ENCODE measurements around the gene TTC23L.
"Not testable (repeated sequence)": the region's sequence is repeated elsewhere in the genome, so short reads cannot be mapped to it uniquely, and the experiment has no call there.

Gene TTC23L, protein sequence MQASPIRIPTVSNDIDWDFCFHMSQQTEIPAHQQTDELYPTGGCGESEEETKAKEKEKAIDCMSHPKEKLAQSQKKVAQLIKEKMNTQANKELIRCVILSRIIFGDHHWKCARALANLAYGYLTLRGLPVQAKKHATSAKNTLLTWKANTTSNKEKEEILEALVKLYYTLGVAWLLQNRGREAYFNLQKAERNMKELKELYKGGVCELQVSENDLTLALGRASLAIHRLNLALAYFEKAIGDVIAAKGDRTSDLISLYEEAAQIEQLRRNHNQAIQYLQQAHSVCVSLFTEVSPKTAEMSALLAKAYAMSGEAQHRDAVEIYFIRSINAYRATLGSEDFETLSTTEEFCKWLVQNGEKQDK

DNA sequence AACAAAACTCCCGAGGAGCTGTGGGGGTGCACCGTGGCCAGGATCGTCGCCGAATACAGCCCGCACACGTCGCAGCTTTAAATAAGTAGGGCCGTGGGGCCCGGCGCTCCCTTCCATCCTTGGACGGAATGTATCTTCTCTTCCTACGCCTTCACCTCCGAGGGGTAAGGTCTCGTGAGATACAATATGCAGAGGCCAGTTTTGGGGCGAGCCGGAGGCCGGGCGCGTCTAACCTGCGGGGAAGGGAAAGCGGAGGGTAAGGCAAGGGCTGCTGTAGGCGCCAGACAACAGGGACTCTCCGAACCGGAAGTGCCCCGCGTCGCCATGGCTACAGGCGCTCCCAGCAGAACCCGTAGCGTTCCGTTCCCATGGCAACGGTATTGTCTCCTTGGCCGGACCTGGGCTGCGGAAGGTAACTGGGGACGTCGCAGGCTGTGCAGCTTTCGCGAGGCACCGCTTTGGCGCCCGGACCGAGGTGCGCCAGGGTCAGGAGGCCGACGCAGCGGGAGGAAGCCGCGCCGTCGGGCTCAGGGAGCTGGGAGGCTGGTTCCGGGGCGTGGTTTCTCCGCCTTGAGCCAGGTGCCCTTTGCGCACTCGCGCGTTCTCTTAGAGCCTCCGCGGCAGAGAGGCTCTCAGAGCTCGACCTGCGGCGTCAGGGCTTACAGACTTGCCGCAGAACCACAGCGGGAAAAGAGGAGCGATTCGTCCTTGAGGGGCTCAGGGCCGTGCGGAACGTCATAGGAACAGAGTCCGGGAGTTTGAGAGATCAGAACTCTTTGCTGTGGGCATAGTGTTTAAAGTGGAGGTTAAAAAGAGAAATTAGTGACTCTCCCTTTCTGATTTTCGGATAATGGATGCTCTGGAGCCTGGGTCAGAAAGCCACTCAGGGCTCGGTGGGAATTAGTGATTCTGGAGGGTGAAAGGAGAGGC, at the start of gene TTC23L:
TSS of gene TTC23L (plus strand) at position 380 of the 930 bp plus-strand sequence. CDS start 1,508 bp downstream, outside the sequence.
- peak; percentile 85 for DNase-seq

DNA sequence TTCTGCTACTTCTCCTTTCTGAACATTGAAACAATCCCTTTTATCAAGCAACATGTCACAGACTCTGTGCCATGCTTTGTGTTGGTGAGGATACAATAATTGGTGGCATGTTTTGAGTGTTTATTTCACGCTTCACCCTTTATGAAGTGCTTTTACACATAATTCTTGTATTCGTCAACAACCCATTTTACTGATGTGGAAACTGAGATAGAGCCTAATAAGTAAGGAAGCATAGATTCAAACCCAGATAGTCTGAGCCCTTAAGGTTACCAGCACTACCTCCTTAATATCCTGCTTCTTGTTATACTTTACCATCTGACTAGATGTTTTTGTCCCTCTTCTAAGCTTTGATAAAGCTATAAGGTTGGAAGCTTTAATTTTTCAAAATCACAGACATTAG, 49.3 kb upstream of the TTC23L start:
- no peak for DNase-seq

DNA sequence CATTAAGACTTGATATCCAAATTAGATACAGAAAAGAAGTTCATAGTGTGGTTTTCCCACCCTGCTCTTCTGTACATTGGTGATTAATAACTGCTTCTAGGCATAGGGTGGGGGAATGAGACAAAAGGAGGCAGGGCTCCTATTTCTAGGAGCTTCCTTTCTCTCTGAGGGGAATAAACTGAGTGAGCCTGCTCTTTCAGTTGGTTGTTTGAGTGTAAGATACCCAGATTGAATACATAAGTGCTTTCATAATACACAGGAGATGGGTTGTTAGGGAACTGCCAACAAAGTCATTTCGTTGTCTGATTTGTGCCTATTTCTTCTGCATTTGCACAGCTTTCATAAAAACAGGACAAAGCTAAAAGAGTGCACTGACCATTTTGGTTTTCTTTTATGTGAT, 48.9 kb upstream of the TTC23L start:
- no peak for DNase-seq

DNA sequence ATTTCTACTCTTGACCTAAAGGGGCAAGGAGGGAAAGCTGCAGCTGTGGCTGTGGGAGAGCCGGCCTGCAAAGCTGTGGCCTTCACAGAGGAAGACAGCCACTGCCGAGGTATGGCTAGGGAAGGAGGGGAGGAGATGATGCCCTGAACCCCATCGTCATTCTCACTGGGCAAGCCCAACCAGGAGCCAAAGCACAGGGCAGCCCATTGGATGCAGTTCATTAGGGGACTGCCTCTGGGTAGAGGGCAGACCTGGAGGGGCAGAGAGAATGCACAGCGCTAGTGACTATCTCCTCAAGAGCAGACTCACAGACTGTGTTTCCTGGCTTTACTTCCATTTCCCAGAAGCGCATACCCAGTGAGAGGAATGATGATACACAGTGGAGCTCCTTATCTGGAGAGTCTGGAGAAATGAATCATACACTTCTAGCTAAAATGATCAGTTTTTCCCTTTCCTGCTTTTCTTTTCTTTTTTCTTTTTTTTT, 47.2 kb upstream of the TTC23L start:
- DNase-seq = no peak

DNA sequence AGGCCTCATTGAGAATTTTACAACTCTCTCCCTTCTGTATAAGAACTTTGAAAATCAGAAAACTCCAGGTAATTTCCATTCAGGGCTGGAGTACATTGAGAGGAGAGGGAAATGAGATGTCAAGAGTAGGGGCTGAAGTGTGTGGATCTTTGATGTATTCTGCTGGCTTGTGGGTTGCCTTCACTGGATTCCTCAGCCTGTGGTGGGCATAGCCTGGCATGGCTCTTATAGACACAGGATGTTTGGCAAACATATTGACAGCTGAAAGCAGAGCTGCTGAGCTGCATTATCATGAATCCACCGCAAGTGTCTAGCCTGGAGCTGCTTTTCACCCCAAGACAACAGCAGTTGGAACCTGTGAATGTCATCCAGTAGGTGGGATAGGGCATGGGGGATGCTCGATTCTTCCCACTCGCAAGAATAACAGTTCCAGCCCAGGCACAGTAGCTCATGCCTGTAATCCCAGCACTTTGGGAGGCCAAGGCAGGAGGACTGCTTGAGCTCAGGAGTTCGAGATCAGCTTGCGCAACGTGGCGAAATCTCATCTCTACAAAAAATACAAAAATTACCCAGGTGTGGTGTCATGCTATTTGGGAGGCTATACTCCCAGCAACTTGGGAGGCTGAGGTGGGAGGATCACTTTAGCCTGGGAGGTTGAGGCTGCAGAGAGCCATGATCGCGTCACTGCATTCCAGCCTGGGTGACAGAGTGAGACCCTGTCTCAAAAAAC, 36.0 kb upstream of the TTC23L start:
- DNase-seq = no peak

DNA sequence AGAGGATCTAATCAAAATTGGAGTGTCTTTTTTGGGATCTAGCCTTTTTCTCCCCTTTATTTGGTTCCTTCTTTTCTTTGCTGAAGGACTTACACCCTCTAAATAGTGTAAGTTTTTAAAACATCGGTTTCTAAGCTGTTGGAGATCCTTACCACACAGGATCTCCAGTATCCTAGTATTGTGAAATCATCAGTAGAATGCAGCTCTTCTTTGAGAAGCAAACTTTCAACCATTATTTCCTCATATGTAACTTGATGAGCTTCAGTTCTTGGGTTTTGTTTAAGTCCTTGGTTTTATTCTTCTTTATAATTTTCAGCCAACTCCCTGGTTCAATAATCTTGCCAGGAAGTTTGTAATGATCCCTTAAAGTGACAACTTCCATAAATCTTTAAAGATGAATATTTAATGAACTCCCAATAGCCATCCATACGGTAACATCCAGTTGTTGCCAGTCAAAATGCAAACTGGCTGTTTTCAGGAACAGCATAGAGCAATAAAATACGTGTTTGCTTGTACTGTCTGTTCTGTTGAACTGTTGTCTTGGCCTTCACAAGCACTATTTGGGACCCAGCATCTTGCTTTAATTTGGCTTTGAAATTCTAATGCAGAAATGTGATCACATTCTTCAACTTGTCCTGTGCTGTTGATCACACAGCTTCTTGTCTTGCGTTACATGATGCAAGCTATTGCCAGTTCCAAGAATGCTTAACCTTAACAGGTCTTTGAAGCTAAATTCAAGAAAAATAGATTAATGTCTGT, 34.8 kb upstream of the TTC23L start:
- DNase-seq = no peak

DNA sequence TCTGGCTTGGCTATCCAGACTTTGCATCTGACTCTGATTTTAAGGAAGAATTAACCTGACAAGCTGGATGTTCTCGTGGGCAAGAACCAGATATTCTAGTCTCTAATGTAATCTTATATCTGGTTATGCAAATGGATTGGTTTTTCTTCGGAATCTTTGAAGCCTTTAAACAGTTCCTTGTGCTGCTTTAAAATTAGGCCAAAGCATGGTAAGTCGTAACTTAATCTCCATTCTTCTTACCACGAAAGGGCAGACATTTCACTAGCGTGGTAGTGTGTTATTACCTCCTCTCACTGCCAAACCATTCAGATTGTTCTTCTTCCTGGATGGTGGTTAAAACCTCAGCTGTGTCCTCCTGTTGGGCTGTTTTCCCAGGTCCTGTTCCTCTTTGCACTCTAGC, 34.1 kb upstream of the TTC23L start:
- no peak for DNase-seq

DNA sequence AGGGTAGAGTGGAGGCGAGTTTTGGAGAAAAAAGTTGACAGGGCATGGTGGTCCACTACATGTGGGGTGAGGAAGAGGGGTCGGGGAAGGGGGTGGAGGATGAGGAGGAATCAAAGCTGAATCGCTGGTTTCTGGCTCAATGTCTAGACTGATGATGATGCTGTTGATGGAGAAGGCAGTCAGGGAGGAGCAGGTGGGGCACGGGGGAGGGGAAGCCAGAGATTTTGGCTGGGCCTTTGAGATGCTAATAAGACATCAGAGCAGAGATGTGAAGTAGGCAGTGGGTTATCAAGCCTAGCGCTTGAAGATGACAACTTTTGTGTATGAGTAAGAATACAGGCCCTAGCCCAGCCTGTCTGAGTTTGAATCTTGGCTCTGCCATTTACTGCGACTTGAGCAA, 32.4 kb upstream of the TTC23L start:
- DNase-seq = no peak

DNA sequence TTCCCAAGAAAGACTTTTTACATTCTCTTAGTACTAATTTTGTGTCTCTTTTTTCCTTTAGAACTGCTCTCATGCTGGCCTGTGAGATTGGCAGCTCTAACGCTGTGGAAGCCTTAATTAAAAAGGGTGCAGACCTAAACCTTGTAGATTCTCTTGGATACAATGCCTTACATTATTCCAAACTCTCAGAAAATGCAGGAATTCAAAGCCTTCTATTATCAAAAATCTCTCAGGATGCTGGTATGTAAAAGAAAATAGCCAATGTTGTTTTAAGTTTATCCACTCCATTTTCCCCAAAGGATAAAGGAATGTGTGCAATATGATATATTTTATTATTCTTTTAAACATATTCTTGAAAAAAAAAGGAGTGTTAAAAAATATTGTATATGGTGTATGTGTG, 27.3 kb upstream of the TTC23L start:
- no peak for DNase-seq

DNA sequence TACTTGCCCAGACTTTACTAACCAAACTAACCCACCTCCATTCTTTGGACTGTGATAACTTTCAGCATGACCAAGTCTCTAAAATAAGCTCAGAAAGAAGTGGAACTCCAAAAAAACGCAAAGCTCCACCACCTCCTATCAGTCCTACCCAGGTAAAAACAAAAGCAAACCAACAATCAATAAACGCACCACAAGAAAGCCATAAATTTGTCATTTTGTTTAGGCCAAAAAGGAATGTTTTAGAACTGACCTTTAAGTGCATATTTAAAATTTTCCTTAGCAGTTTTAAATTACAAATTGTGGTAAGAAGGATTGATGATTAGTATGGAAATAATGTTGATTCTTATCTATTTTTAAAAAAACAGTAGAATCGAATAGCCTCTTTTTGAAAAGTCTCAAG, 25.5 kb upstream of the TTC23L start:
- DNase-seq = no peak

DNA sequence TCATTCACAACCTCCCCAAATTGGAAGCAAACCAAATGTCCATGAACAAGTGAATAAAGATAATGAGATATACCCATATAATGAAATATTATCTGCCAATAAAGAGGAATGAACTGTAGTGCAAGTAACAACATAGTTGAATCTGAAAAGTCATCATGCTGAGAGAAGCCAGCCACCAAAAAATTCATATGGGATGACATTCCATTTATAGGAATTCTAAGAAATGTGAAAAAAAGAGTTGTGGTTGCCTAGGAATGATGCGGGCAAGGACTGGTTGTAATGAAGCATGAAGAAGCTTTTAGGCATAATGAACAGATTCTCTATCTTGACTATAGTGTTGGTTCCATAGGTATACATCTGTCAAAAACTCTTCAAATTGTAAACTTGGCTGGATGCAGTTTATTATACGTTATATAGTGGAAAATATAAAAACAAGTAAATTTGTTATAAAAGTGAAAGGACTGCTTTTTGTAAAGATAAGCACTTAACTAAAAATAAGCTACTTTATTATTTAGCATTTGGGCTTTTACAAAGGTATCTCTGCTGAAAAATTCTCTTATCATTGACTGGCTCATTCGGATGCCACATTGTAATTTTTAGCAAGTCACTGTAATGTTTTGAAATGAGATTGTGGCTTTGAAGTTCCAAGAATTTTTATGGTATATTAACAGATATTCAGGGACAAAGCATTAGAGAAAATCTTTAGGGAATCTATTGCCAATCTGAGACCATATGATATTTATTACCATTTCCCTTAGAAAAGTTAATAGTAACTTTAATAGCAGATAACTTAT, 21.2 kb upstream of the TTC23L start:
- DNase-seq = no peak

DNA sequence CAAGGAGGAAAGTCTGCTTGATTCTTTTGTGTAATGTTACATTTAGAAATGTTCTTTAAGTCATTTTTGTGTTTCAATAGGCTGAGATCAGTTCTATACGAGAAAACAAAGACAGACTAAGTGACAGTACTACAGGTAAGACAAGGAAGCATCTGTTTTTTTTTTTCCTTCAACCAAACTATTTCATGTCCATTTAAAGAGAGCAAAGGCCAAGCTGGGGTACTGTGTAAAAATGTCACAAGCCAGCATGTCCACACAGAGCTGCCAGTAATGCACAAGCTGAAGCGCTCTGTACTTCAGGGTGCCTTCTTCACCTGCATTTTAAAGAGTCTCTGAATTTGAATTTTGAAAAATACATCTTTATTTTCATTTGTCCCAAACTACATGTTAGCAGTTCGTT, 20.2 kb upstream of the TTC23L start:
- no peak for DNase-seq

DNA sequence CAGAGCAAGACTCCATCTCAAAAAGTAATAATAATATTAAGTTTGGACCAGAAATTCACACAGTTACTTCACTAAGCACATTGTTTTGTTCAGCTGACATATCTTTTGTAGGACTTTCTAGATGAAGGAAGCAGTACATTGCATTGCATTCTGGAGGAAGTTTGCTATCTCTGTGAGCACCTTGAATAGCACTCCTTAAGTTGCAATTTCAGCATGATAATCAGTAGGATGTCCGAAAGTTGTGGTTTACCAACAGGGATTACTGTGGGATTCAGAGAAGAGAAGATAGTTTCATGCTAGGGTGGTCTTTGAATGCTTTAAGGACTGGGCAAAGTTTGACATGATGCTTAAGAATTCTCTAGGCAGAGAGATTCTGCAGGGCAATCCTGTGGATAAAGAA, 18.4 kb upstream of the TTC23L start:
- no peak for DNase-seq

DNA sequence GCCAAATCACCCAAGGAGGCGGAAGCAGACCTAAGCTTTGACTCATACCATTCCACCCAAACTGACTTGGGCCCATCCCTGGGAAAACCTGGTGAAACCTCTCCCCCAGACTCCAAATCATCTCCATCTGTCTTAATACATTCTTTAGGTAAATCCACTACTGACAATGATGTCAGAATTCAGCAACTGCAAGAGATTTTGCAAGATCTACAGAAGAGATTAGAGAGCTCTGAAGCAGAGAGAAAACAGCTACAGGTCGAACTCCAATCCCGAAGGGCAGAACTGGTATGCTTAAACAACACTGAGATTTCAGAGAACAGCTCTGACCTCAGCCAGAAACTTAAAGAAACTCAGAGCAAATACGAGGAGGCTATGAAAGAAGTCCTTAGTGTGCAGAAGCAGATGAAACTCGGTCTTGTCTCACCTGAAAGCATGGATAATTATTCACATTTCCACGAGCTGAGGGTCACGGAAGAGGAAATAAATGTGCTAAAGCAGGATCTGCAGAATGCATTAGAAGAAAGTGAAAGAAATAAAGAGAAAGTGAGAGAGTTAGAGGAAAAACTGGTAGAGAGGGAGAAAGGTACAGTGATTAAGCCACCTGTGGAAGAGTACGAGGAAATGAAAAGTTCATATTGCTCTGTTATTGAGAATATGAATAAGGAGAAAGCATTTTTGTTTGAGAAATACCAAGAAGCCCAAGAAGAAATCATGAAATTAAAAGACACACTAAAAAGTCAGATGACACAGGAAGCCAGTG, 15.8 kb upstream of the TTC23L start:
- no peak for DNase-seq

DNA sequence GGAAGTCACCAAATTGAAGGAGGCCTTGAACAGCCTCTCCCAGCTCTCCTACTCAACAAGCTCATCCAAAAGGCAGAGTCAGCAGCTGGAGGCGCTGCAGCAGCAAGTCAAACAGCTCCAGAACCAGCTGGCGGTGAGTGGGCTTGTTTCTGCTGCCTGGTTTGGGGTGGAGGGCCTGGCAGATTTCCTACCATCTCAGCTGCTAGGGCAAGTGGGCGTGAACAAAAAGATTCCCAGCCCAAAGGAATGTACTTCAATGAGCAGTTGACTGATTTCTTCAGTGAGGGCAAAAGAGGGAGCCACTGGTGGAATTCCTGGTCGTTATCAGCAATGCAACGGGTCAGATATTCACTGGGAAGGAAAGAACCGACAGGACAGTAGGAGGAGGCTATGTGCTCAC, 12.6 kb upstream of the TTC23L start:
- DNase-seq = no peak

DNA sequence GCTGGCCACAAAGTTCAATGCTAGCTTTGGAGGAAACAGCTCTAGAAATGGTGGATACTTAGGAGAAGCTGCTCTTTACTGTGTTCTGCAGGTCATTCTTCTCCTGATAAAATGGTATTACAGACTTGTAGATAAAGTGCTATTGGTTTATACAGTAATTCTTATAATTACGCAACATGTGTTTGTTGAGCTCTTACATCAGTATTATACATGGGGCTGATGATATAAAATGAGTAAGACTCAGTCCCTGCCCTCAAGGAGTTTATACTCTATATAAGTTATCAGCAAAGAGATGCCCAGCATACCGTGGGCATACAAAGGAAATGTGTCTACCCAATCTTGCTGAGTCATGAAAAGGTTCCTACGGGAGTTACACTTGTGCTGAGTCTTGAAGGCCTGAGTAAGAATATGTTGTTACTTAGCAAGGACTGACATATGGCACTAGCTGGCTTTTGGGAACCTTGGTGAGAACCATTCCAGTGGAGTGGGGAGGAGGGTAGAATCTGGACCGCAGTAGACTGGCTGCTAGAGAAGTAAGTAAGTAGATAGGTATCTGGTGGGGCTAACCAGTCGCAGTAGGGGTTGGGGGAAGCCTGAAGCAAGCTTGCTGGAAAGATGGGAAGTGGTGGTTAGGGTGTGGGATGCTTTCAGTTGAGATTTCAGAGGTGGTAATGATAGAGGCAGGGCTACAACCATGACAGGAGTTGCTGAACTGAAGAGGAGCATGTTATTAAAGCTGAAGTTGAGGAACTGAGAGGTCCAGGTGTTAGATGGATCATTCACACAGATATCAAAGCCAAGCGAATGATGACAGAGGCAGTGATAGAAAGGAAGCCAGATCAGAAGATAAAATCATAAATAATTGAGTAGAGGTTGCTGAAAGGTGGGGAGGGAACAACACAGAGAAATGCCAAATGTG, 11.1 kb upstream of the TTC23L start:
- no peak for DNase-seq

DNA sequence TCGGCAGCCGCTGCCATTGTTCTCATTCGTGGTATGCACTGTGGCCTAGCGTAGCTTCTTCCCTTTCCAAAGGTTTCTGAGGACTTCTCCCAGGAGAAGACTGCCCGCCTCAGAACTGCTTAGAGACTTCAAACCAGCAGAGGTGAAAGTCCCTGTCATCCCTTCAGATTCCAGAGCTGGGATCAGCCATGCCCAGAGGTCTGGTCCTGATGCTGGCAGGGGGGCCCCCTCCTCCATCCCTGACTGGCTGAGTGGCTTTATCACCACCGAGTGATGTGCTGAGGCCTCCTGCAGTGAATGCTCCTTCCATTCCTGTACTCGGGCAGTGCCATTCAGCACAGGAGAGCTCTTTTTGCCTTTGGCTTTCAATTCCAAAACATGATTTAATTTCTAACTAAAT, 8.1 kb upstream of the TTC23L start:
- not testable (repeated sequence) for DNase-seq

DNA sequence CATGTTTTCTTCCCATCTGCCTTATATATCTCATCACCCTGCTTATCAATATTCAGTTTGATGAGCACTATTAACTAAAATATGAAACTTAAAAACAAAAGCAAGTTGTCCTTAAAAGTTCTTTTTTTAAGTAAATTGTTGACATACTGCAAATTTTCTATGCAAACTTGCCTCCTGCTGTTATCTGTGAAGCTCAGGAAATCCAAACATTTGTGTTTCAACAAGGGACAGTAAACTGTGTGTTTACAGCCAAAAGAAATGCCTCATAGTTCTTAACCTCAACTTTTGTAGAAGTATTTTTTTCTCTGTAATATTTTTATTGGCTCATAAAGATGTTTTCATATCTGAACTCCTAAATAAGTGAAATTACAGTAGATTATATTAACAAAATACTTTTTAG, 7.7 kb upstream of the TTC23L start:
- no peak for DNase-seq

DNA sequence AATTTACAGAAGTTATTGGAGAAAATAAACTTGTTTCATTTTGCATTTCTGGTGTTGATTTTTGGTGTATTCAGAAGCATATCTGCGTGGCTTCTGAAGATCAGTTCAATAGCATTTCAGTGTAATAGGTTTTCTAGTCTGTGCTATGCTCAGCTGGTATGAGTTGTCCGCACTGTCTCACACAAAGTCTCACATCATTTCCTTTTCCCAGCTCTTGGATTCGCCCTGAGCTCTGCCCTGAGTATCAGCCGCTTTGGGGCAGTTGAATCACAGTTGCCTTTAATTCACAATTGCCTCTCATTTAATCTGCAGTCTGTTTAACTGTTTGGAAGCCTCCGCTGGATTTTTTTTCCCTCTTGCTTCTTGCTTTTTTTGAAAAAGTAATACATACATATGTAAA, 6.4 kb upstream of the TTC23L start:
- no peak for DNase-seq

DNA sequence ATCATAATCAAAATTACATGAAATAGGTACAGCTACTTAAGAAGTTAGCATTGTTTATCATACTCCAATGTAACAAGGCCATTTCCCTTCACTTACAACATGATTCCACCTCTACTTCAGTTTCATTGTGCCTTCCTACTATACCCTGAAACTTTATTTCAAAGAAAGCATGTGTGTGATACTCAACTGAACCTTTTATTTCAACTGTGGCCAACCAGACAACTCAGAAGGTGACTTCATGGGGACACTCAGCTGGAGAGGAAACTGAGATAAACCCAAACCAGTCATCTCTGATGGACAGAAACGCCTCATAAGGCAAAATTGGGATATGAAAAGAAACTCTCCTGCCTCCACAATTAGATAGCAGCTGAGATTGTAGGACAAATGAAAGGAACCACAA, 5.9 kb upstream of the TTC23L start:
- DNase-seq = no peak
